KOPT-K1 (cell line): Measurements from ENCODE around the gene MAP1B.

Source experiments
- H3K27ac ChIP-seq: fragments of 200-600 bp; sonication (generic); 2 replicates; pipeline ENCODE4 v1.5.1; 2016; ENCODE audit warnings: antibody characterized with exemption, mild to moderate bottlenecking, low read depth, low read length; ENCODE audit not compliant: poor library complexity, severe bottlenecking
- H3K36me3 ChIP-seq: fragments of 200-600 bp; sonication (generic); 2 replicates; pipeline ENCODE4 v1.5.1; 2017; ENCODE audit warnings: antibody characterized with exemption, mild to moderate bottlenecking, low read length, moderate library complexity; ENCODE audit not compliant: insufficient read depth
- H3K9me3 ChIP-seq: fragments of 200-600 bp; sonication (generic); 2 replicates; pipeline ENCODE4 v1.5.1; 2017; ENCODE audit warnings: antibody characterized with exemption, low read length, mild to moderate bottlenecking; ENCODE audit not compliant: insufficient read depth, poor library complexity, severe bottlenecking

Gene MAP1B

DNA sequence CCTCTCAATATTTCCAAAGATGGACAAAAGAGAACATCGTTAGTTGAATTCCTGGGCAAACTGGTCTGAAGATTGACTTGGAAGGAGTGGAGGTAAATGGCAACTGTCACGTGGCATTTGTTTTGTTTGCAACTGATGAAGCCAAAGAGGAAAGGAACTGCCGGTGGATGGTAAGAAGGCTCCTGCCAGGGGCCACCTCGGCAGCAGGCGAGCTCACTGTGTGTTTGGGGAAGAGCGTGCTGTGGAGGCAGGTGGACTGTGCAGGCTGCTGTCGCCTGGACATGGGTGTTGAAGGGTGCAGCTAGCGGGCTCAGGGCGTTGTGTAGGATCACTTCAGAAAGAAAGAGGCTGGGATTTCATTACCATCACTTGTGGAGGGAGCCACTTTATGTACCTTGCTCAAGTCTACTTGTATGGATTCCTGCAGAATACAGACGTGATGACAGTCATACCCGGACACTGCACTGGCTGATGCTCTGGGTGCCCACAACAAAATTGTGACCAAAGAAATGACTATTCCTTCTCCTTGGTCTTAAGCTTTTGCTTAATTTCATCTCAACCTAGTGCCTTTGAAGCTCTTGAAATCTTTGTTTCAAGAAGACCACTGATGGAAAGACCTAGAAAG, 72.7 kb downstream of the MAP1B start:
- H3K27ac ChIP-seq: no peak overlapping the region
- no peaks in the 10 kb centered on the region for H3K36me3 ChIP-seq
- H3K9me3 ChIP-seq: peaks cover 5% of the 10 kb centered on the region

DNA sequence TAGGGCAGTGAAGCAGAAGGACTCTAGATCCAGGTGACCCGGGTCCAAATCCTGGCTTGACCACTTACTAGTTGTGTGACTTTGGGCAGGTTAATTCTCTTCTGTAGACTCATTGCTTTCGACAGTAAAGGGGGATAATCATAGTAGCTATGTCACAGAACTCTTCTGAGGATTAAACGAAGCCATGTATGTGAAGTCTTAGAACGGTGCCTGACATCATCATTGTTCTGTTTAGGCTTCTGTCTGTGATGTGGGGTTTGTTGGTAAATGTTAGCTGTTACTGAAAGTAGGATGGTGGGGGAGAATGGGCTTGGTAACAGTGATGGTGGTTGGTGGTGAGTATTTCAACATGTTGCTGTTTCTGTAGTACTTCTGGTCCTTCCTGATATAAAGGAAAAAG, 73.7 kb downstream of the MAP1B start:
- Histone ChIP-seq H3K27ac (no peak overlapping the region), H3K36me3 (no peaks in the 10 kb centered on the region), H3K9me3 (peaks cover 5% of the 10 kb centered on the region)

DNA sequence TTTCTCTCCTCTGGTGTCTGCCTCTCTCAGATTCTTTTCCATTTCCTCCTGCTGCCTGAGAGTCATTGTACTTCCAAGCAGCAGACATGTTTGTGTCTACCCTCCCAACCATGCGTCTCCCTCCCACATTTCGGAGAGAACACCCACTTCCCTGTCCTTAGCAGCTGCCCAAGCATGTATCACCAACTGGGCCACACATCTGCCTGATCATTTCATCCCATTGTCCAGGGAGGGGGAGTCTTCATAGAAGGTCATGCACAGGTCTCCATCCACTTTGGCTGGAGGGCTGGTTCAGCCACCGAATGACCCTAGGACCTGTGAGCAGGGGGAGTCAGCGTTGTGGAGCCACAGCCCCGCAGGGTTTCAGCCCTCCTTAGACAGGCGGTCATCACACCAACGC, 75.4 kb downstream of the MAP1B start:
- H3K9me3 ChIP-seq: peaks cover 5% of the 10 kb centered on the region
- no peak overlapping the region for H3K27ac ChIP-seq
- H3K36me3 ChIP-seq: no peaks in the 10 kb centered on the region

DNA sequence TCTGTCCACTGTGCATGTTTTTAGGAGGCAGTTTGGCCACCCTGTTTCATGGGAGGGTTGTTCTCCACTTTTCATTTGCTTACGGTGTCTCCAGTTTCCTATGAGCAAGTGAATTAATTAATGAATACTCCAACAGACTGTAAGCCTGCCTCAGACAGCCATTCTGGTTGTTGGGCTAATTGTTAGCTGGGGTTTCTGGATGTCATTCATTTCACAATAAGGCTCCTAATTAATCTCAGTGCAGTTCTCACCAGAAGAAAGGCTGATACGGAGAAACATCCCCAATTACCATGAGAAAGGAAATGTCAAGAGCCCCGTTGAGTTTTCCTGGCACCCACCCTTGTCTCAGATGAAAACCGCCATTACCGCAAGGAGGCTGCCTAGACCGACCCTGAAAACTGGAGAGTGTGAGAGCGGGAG, 75.8 kb downstream of the MAP1B start:
- H3K27ac ChIP-seq: no peak overlapping the region

DNA sequence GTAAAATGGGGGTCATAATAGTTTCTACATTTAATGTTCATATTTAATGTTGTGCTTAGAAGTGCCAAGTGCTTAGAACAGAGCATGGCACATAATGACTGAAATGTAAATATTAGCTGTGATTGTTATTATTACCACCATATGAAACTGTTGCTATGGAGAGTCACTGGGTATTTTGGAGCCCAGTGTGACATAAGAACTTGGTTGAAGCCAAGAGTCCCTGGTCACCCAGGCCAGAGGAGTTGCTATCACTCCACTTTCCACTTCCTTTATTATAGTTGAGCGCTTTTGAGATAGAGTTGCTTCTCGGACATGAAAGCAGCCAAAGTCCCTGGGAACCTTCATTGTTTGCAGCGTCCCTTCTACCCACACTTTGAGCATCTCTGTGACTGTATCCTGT, 77.1 kb downstream of the MAP1B start:
- peaks cover 5% of the 10 kb centered on the region for H3K9me3 ChIP-seq
- H3K27ac ChIP-seq: no peak overlapping the region
- H3K36me3 ChIP-seq: no peaks in the 10 kb centered on the region

More for the DNA sequence above, 75.8 kb downstream of the MAP1B start:
- Histone ChIP-seq H3K9me3 (peaks cover 5% of the 10 kb centered on the region), H3K36me3 (no peaks in the 10 kb centered on the region)

DNA sequence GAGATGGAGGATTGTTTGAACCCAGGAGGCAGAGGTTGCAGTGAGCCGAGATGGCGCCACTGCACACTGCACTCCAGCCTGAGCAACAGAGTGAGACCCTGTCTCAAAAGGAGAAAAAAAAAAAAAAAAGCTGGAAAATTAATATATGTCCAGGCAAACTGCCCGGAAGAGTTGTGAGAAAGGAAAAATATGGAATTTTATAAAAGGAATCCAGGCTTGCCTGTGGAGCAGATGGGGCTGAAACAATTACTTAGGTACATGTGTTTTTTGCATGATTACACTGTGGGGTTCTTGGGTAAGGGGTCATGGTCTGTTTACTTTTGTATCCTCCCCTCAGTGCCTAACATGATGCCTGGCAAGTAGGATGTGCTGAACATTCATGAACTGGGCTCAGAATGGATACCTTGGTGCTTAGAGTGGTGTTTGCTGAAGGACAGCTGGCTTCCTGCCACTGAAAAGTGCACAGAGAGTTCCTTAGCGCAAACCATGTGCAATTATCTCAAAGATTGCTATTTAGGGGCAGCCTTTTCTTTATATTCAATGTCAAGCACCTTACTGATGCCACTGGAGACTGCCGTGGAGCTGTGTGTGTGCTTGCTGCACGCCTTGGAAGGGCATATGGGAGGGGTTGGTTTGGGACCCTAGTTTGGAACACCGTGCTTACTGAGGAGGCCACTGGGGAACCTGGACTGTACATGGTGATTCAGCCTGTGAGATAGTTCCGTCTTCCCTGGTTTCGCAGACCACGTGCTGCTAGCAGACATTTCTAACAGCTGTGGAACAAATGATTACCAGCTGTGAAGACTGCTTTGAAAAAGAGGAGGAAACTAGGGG, 78.4 kb downstream of the MAP1B start:
- Histone ChIP-seq H3K36me3 (no peaks in the 10 kb centered on the region), H3K27ac (no peak overlapping the region), H3K9me3 (peaks cover 5% of the 10 kb centered on the region)

DNA sequence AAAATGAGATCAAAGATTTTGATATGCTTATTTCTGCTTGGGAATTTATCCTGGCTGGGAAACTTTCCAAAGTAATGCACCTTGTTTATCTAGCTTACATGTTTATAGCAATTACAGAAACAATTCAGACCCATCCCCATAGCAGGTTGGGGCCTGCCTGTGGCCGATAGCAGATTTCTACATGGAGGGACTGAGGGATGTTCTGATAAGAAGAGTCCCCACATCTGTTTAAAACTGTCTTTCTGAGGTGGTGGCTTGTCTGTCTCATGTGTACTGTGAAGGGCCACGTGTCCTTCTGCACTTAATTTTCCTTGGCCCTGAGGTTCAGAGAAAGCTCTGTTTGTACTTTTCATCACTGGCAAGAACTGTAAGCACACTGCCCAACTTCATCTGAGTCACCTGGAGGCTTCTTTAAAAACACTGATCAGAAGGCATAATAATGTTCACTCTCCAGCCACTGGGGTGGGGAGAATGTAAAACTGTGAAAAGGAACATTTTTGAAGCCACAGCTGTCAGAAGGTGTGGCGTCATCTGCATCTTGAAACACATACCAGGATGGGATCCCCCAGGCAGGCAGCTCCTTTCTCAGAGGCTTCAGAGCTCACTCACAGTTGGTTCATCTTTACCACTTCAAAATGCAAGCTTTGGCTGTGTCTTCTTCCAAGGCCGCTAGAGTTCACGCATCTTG, 80.3 kb downstream of the MAP1B start:
- Histone ChIP-seq H3K27ac (no peak overlapping the region), H3K36me3 (no peaks in the 10 kb centered on the region), H3K9me3 (peaks cover 5% of the 10 kb centered on the region)

DNA sequence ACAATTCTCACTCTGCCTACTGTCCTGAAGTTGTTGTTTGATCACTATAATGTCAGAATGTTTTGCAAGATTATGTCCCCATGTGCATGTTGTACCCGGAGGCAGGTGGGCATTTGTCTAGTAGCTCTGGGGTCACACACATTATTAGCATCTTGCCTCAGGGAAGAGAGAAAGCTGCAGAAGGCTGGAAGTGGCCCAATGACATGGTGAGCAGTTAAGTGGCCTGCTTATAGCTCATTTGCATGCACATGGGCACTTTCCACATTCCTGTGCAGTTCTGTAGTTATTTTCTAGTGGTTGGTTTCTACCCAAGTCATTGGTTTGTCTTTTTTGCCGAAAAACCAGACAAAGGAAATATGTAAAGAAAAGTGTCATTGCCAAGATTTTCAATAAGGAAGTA, 80.9 kb downstream of the MAP1B start:
- Histone ChIP-seq H3K36me3 (no peaks in the 10 kb centered on the region), H3K9me3 (peaks cover 5% of the 10 kb centered on the region), H3K27ac (no peak overlapping the region)

DNA sequence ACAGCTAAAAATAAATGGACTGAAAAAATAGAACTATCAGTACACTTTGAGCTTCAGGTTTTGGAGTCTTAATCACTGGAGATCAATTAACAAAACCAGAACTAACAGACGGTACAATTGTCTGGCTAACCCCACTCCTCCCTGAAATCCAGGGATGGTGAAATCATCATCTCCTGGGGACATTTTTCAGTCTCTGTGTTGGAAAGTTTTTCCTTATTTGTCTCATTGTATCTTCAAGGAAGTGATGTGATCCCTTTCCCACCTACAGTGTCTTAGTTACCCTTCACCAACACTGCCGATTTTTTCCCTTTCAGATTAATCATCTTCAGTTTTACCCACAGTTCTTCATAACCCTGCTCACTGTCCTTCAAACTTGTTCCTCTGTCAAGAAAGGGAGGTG, 81.9 kb downstream of the MAP1B start:
- Histone ChIP-seq H3K36me3 (no peaks in the 10 kb centered on the region), H3K9me3 (peaks cover under 1% of the 10 kb centered on the region), H3K27ac (no peak overlapping the region)

DNA sequence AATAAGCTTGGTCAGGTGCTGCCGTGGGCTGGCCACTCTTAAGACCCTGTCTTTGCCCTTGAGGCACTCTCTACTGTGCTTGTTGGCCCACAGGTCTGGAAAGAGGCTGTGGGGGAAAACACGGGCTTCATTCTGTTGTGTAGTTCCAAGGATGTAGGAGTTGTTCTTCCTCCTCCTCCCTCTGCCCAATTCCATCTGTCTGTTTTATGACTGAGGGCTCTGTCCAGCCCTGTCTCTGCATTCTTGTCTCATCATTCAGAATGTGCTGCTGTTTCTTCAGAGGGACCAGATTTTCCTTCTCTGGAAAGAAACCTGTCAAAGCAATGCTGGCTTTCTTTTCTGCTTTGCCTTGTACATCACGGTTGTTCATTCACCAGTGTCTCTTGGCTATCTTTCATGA, 84.1 kb downstream of the MAP1B start:
- H3K9me3 ChIP-seq: peaks cover 3% of the 10 kb centered on the region
- H3K36me3 ChIP-seq: no peaks in the 10 kb centered on the region
- H3K27ac ChIP-seq: no peak overlapping the region

DNA sequence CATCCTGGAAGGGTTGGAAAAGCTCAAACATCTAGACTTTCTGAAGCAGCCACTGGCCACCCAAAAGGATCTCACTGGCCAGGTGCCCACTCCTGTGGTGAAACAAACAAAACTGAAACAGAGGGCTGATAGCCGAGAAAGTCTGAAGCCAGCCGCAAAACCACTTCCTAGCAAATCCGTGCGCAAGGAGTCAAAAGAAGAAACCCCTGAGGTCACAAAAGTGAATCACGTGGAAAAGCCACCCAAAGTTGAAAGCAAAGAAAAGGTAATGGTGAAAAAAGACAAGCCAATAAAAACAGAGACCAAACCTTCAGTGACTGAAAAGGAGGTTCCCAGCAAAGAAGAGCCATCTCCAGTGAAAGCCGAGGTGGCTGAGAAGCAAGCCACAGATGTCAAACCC, 87.6 kb downstream of the MAP1B start:
- H3K27ac ChIP-seq: no peak overlapping the region
- no peaks in the 10 kb centered on the region for H3K36me3 ChIP-seq
- peaks cover 11% of the 10 kb centered on the region for H3K9me3 ChIP-seq

DNA sequence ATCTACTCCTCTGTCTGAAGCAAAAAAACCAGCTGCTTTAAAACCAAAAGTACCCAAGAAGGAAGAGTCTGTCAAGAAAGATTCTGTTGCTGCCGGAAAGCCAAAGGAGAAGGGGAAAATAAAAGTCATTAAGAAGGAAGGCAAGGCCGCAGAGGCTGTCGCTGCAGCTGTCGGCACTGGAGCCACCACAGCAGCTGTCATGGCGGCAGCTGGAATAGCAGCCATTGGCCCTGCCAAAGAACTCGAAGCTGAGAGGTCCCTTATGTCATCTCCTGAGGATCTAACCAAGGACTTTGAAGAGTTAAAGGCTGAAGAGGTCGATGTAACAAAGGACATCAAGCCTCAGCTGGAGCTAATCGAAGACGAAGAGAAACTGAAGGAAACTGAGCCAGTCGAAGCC, 88.3 kb downstream of the MAP1B start:
- Histone ChIP-seq H3K9me3 (peaks cover 11% of the 10 kb centered on the region), H3K27ac (no peak overlapping the region)

DNA sequence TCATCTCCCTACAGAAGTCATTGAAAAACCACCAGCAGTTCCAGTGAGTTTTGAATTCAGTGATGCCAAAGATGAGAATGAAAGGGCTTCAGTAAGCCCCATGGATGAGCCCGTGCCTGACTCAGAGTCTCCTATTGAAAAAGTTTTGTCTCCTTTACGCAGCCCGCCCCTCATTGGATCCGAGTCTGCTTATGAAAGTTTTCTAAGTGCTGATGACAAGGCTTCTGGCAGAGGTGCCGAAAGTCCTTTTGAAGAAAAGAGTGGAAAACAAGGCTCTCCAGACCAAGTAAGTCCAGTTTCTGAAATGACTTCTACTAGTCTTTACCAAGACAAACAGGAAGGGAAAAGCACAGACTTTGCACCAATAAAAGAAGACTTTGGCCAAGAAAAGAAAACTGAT, 90.1 kb downstream of the MAP1B start:
- H3K9me3 ChIP-seq: peaks cover 11% of the 10 kb centered on the region
- no peak overlapping the region for H3K27ac ChIP-seq
- no peaks in the 10 kb centered on the region for H3K36me3 ChIP-seq

More for the DNA sequence above, 88.3 kb downstream of the MAP1B start:
- no peaks in the 10 kb centered on the region for H3K36me3 ChIP-seq

DNA sequence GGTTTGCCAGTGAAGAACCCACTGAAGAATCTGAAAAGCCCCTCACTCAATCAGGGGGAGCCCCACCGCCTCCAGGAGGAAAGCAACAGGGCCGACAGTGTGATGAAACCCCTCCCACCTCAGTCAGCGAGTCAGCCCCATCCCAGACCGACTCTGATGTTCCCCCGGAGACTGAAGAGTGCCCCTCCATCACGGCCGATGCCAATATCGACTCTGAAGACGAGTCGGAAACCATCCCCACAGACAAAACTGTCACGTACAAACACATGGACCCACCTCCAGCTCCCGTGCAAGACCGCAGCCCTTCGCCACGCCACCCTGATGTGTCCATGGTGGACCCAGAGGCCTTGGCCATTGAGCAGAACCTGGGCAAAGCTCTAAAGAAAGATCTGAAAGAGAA, 92.4 kb downstream of the MAP1B start:
- Histone ChIP-seq H3K27ac (no peak overlapping the region), H3K36me3 (no peaks in the 10 kb centered on the region), H3K9me3 (peaks cover 11% of the 10 kb centered on the region)

DNA sequence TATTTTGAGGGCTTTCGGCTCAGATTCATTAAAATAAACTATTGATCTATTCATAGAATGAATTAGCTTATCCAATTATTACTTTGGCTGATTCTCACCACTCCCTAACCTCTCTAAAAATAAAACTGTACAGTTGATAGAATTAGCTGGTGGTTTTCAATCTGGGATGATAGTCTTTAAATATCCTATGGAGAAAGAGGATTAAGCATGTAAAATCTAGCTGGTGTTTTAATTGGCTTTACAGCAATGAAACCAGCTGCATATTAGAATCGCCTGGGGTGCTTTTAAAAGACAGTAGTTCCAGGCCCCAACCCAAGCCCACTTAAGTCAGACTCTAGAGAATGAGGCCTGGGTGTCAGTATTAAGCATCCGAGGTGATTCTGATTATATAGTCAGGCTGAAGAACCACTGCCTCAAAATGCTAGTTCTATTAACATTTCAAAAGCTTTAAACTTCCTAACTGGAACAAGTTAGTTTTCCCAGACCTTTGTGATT, 95.1 kb downstream of the MAP1B start:
- Histone ChIP-seq H3K36me3 (no peaks in the 10 kb centered on the region), H3K9me3 (no peaks in the 10 kb centered on the region)

More for the DNA sequence above, 95.1 kb downstream of the MAP1B start:
- H3K27ac ChIP-seq: no peak overlapping the region
